ENCODE data around the gene RNASEH2A. TPM values are rescaled to one million over a fixed set of nuclear protein-coding genes. Genes with fewer than 3 reads are reported as not detected.

Gene RNASEH2A
- total RNA-seq, 1 donor from 2014 or later = 10.8 TPM

- Histone ChIP-seq H3K36me3 (no peaks in the 10 kb centered on the region), H3K27ac (no peak overlapping the region), H3K4me3 (peak overlapping the region; percentile 22 to 28), H3K4me1 (peaks cover 13% of the 10 kb centered on the region), H3K9me3 (no peaks in the 10 kb centered on the region), H3K27me3 (peaks cover 39% of the 10 kb centered on the region)
- no peak for DNase-seq (ENCODE audit: extremely low spot score in 2 of 2)
- no peak for TF ChIP-seq CTCF (IDR thresholded peaks at IDR 0.05)
- no peak for TF ChIP-seq POLR2AphosphoS5 (IDR thresholded peaks at IDR 0.05; ENCODE audit: insufficient read depth in 1 of 2, low read depth in 1 of 2)
- no peak for TF ChIP-seq POLR2A (IDR thresholded peaks at IDR 0.05)
- intact Hi-C loops (cut with DNase I) = no loop called here
Measured at GRCh38 chr19:12838886-12839756, 32.7 kb downstream of the RNASEH2A start.

DNA sequence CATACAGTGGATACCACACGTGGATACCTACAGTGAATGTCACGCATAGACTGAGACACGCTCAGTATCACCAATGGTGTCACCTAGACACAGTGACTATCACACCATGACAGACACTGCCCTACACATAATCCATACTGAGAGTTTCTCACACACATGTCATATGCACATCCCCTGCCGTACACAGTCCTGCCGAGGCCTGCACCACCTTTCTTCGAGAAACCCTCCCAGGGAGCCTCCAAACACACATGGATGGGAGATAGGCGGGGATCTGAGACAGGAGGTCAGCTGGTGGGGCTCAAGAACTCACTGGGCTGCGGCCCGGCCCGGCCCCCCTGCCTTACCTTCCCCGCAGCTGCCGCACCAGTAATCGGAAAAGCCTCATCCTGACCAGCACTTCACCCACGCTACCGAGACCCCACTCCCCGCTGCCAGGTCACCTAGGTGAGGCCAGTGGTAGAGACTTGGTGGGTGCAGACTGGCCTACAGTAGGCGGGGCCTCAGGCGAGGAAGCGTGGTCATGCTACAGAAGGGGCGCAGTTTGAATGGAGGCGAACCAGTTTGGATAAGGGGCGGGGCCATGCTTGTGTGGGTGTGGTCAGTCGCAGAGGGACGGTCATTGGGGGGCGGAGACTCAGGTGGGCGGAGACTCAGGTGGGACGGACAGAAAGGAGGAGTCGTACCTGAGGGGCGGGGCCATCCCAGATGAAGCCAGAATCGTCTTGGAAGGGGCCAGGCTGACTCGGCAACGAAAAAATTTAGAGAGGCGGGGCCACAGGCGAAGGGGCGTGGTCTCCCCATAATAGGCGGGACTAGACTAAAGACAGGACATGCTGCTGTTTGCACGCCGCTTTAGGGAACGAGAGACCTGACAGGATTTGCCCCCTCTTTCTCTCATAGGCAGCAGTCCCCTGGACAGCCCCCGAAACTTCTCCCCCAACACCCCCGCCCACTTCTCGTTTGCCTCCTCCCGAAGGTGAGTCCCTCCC is 34.0 kb downstream of the RNASEH2A start:
- Histone ChIP-seq H3K27me3 (peaks cover 35% of the 10 kb centered on the region), H3K9me3 (no peaks in the 10 kb centered on the region), H3K4me1 (peaks cover 9% of the 10 kb centered on the region), H3K4me3 (no peak overlapping the region), H3K27ac (no peak overlapping the region), H3K36me3 (no peaks in the 10 kb centered on the region)
- no peak for TF ChIP-seq POLR2AphosphoS5 (IDR thresholded peaks at IDR 0.05; ENCODE audit: insufficient read depth in 1 of 2, low read depth in 1 of 2)
- no peak for TF ChIP-seq CTCF (IDR thresholded peaks at IDR 0.05)
- TF ChIP-seq POLR2A (IDR thresholded peaks at IDR 0.05) = no peak
- intact Hi-C loops (cut with DNase I) = no loop called here
- no peak for DNase-seq (ENCODE audit: extremely low spot score in 2 of 2)

DNA sequence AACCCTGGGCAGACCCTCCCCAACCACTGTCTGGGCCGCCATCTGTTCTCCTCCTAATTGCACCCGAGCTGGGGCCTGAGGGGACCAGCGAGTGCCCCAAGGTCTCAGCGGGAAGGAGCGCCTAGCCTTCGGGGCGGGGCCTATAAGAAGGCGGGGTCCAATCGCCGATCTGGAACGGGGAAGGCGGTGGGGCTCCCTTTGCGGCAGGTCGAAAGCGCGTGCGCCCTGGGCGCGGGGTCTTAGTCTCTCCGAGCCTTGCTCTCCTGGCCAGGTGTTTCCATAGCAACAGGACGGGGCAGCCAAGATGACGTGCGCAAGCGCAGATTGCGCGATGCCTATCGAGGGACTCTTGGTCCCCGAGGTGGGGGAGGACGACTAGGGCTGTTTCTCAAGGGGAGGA is 34.7 kb downstream of the RNASEH2A start:
- TF ChIP-seq POLR2AphosphoS5 (IDR thresholded peaks at IDR 0.05; ENCODE audit: insufficient read depth in 1 of 2, low read depth in 1 of 2) = no peak
- TF ChIP-seq CTCF (IDR thresholded peaks at IDR 0.05) = no peak
- TF ChIP-seq POLR2A (IDR thresholded peaks at IDR 0.05) = no peak
- Histone ChIP-seq H3K27ac (no peak overlapping the region), H3K4me1 (peaks cover 9% of the 10 kb centered on the region), H3K9me3 (no peaks in the 10 kb centered on the region), H3K36me3 (no peaks in the 10 kb centered on the region), H3K27me3 (peaks cover 29% of the 10 kb centered on the region), H3K4me3 (no peak overlapping the region)
- DNase-seq (ENCODE audit: extremely low spot score in 2 of 2) = no peak
- intact Hi-C loops (cut with DNase I) = no loop called here

- Histone ChIP-seq H3K4me3 (no peak overlapping the region), H3K27ac (no peak overlapping the region), H3K36me3 (no peaks in the 10 kb centered on the region), H3K9me3 (no peaks in the 10 kb centered on the region), H3K27me3 (peaks cover 29% of the 10 kb centered on the region), H3K4me1 (peaks cover 15% of the 10 kb centered on the region)
- no peak for DNase-seq (ENCODE audit: extremely low spot score in 2 of 2)
- TF ChIP-seq POLR2A (IDR thresholded peaks at IDR 0.05) (no peak), POLR2AphosphoS5 (IDR thresholded peaks at IDR 0.05; ENCODE audit: insufficient read depth in 1 of 2, low read depth in 1 of 2) (no peak), CTCF (IDR thresholded peaks at IDR 0.05) (no peak)
- intact Hi-C loops (cut with DNase I) = no loop called here
Measured at GRCh38 chr19:12842511-12842910, 36.1 kb downstream of the RNASEH2A start.
